Transverse colon (tissue), 4 donors: Measurements from ENCODE around the gene ELP4. TPM values are rescaled to one million over a fixed set of nuclear protein-coding genes. Genes with fewer than 3 reads are reported as not detected.

Experiments
- DNase-seq: peaks from one replicate; pipeline ENCODE4 v3.0.0-alpha.2; 2019
- H3K27ac ChIP-seq, 4 donors: fragments of 200-600 bp; sonication (generic); 2 replicates each; pipeline ENCODE4 v1.5.1; 2016 to 2018; ENCODE audit warnings: inconsistent platforms in 4 of 4
- H3K27me3 ChIP-seq: fragments of 200-600 bp; sonication (generic); 2 replicates; pipeline ENCODE4 v1.5.1; 2017; ENCODE audit warnings: inconsistent platforms
- H3K36me3 ChIP-seq, 4 donors: fragments of 200-600 bp; sonication (generic); 2 replicates each; pipeline ENCODE4 v1.5.1; 2017 to 2019; ENCODE audit warnings: inconsistent platforms in 4 of 4
- H3K4me1 ChIP-seq, 4 donors: fragments of 200-600 bp; sonication (generic); 2 replicates each; pipeline ENCODE4 v1.5.1; 2017 to 2020; ENCODE audit warnings: inconsistent platforms in 4 of 4
- H3K4me3 ChIP-seq, 4 donors: fragments of 200-600 bp; sonication (generic); 1 replicate in 1 of 4; 2 replicates in 3 of 4; pipeline versions ENCODE4 v1.5.1 to v1.6.1; 2017 to 2019; ENCODE audit warnings: inconsistent platforms in 4 of 4
- H3K9me3 ChIP-seq, 2 donors: fragments of 200-600 bp; sonication (generic); 2 replicates each; pipeline ENCODE4 v1.5.1; 2017 to 2019; ENCODE audit warnings: inconsistent platforms in 2 of 2
- CTCF ChIP-seq, 5 experiments: fragments of 200-600 bp in 3 of 5; fragments of 450-650 bp in 2 of 5; sonication (generic) in 3 of 5; IDR thresholded peaks; 1 replicate in 2 of 5; 2 replicates in 3 of 5; pipeline ENCODE4 v1.5.1; 2016 to 2017; ENCODE audit warnings: antibody characterized with exemption in 5 of 5, inconsistent platforms in 3 of 5, mild to moderate bottlenecking in 2 of 5, moderate library complexity in 1 of 5
- EP300 ChIP-seq: sonication (generic); formaldehyde crosslinking; IDR thresholded peaks from one replicate; pipeline ENCODE4 v1.6.1; 2017; ENCODE audit warnings: antibody characterized with exemption, low read depth
- POLR2A ChIP-seq: fragments of 450-650 bp; IDR thresholded peaks from one replicate; pipeline ENCODE4 v1.6.1; 2016; ENCODE audit warnings: antibody characterized with exemption, mild to moderate bottlenecking, moderate library complexity
- POLR2AphosphoS5 ChIP-seq, 3 donors: sonication (generic); formaldehyde crosslinking; IDR thresholded peaks; one replicate each; pipeline ENCODE4 v1.6.1; 2016; ENCODE audit warnings: antibody characterized with exemption in 3 of 3
- WGBS, 2 donors: methylation state at CpG; one replicate each; pipeline ENCODE4 v1.1.5; 2018; ENCODE audit warnings: low coverage in 1 of 2; 5-methylcytosine and 5-hydroxymethylcytosine counted together
- in situ Hi-C, 4 donors: fragments of 200-750 bp; cut with MboI; loops; one replicate each; pipeline versions ENCODE4 v1.15.0 to v1.15.1; 2017; ENCODE audit warnings: low sequenced_read_pairs in 3 of 4, low pct_ligation_motif_present in 1 of 4, low pct_unique_long_range_greater_than_20kb in 1 of 4
- intact Hi-C: fragments of 100-400 bp; cut with DNase I; formaldehyde crosslinking; loops from one replicate; pipeline ENCODE4 v1.15.1; 2023; ENCODE audit warnings: low total_unique reads
- total RNA-seq, 4 donors: library from RNA; depleted of rRNA; stranded (reverse); fragments of >200 nt; gene quantifications; one replicate each; pipeline ENCODE4 v1.1.0, GENCODE V29; 2016

The ELP4 gene
- total RNA-seq, 4 donors from 2014 or later, result 14.2 to 46.4 (median 23.6) TPM

GRCh38 chr11:31643857-31644256, 134.3 kb downstream of the ELP4 start:
- in situ Hi-C loops, result no loop called here

DNA sequence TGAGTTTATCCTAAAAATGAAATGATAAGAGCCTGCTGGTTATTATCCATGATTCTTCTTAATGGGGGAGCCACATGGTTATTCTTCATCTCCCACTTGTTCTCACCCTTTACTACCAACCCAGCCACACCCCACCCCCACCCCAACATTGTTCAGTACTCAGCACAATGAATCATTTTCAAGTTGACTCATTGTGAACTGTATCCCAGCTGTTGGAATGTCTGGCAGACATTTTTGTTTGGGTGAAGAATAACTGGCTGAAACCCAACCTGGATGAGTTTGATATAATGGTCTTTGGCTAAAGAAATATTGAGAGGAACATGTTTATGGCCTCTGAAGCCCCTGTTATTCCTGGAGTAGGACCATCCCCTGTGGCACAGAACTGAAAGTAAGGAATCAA, 136.2 kb downstream of the ELP4 start:
- in situ Hi-C loops, result no loop called here
- H3K27me3 ChIP-seq, result no peaks in the 10 kb centered on the region
- no peak overlapping the region for H3K4me3 ChIP-seq

More at GRCh38 chr11:31643857-31644256, 134.3 kb downstream of the ELP4 start:
- no peak for TF ChIP-seq POLR2A
- Histone ChIP-seq H3K36me3 (no peaks in the 10 kb centered on the region), H3K27me3 (no peaks in the 10 kb centered on the region), H3K27ac (no peak overlapping the region), H3K9me3 (no peaks in the 10 kb centered on the region), H3K4me1 (no peaks in the 10 kb centered on the region), H3K4me3 (no peak overlapping the region)
- WGBS, 2 donors, result 79 to 89% methylated on average over 1 of the region's 1 CpG
- intact Hi-C loops, result no loop called here
- no peak for DNase-seq

GRCh38 chr11:31646216-31646615, 136.6 kb downstream of the ELP4 start:
- no peak for DNase-seq
- no peaks in the 10 kb centered on the region for H3K27me3 ChIP-seq
- no peak overlapping the region for H3K27ac ChIP-seq
- H3K4me1 ChIP-seq, result no peaks in the 10 kb centered on the region
- in situ Hi-C loops, result no loop called here
- no peak overlapping the region for H3K4me3 ChIP-seq
- H3K36me3 ChIP-seq, result no peaks in the 10 kb centered on the region
- H3K9me3 ChIP-seq, result no peaks in the 10 kb centered on the region
- TF ChIP-seq POLR2A (no peak), EP300 (no peak), CTCF (IDR thresholded peaks at IDR 0.05) (no peak), POLR2AphosphoS5 (IDR thresholded peaks at IDR 0.05) (no peak)
- intact Hi-C loops, result no loop called here
- WGBS, 2 donors, result 60 to 66% methylated on average over 1 of the region's 1 CpG

More for the DNA sequence above, 136.2 kb downstream of the ELP4 start:
- no peak for DNase-seq
- no peak for TF ChIP-seq CTCF (IDR thresholded peaks at IDR 0.05)
- no peak for TF ChIP-seq POLR2AphosphoS5 (IDR thresholded peaks at IDR 0.05)
- no peak for TF ChIP-seq POLR2A
- TF ChIP-seq EP300, result no peak
- H3K36me3 ChIP-seq, result no peaks in the 10 kb centered on the region
- H3K27ac ChIP-seq, result no peak overlapping the region
- H3K9me3 ChIP-seq, result no peaks in the 10 kb centered on the region
- intact Hi-C loops, result no loop called here
- no peaks in the 10 kb centered on the region for H3K4me1 ChIP-seq

DNA sequence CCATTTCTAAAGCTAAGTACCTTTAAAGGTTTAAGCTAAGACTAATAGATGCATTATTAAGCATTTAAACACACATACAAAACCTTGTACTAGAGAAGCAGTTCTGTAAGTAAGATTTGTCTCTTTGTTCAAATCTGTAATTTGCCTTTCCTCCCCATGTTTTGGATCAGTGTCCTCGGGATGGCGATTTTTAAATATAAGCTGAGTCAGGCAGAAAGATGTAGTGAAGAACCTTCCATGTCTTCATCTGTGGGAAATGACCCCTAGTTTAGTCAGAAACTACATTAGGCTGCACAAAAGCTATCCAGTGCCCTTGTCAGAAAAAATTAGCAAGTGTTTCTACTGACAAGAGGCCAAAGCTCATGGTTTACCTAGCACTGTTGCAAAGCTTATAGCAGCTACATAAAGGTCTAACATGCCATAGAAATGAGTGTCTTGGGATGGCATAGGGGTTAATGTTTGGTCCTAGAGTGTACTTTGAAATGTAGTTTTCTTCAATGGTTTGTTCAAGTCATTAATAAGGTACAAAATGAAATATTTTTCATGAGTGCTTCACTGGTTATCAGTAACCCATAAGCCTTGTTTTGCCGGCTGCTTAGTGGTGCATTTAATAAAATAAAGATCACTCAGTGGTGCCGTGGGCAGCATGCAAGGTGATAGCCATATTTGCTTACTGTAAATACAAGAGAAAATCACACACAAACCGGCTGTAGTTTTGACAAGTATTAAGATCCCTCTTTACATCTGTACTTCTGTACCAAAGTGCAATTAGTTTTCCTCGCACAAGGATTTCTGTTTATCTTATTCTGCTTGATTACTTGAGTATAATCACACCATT, 139.8 kb downstream of the ELP4 start:
- no peak for DNase-seq
- in situ Hi-C loops, result no loop called here

More for the DNA sequence above, 139.8 kb downstream of the ELP4 start:
- no peaks in the 10 kb centered on the region for H3K27me3 ChIP-seq
- no peak overlapping the region for H3K4me3 ChIP-seq
- H3K27ac ChIP-seq, result no peak overlapping the region
- TF ChIP-seq EP300, result no peak
- TF ChIP-seq POLR2AphosphoS5 (IDR thresholded peaks at IDR 0.05), result no peak
- TF ChIP-seq CTCF (IDR thresholded peaks at IDR 0.05), result no peak
- no peak for TF ChIP-seq POLR2A
- H3K9me3 ChIP-seq, result no peaks in the 10 kb centered on the region
- 83 to 95% methylated on average over 6 of the region's 6 CpGs for WGBS, 2 donors
- no peaks in the 10 kb centered on the region for H3K36me3 ChIP-seq
- intact Hi-C loops, result no loop called here
- no peaks in the 10 kb centered on the region for H3K4me1 ChIP-seq
